PFSK-1 (cell line): ENCODE measurements around the gene ARTN.

Experiments
- FOXP2 ChIP-seq: optimal IDR thresholded peaks from 2 replicates; pipeline ENCODE3; 2011; ENCODE audit warnings: borderline replicate concordance, control low read depth, inconsistent platforms; ENCODE audit not compliant: insufficient read depth; ENCODE audit errors: extremely low read length, extremely low read depth
- POLR2AphosphoS5 ChIP-seq: IDR thresholded peaks from 2 replicates; pipeline ENCODE4 v1.6.1; 2012; ENCODE audit warnings: low read depth, mild to moderate bottlenecking, control low read depth, low read length, moderate library complexity
- SIN3A ChIP-seq: IDR thresholded peaks from 2 replicates; pipeline ENCODE4 v1.6.1; 2012; ENCODE audit warnings: mild to moderate bottlenecking, low read length, moderate library complexity, borderline replicate concordance; ENCODE audit not compliant: insufficient read depth
- TAF1 ChIP-seq: IDR thresholded peaks from 2 replicates; pipeline ENCODE4 v1.6.1; 2012; ENCODE audit warnings: low read length, control low read depth, borderline replicate concordance; ENCODE audit not compliant: insufficient read depth
- TF ChIP-seq, protein P1 (sequence below), 2 experiments: IDR thresholded peaks; 2 replicates each; pipeline versions ENCODE4 v1.6.1 to v1.8.0; 2011 to 2012; ENCODE audit warnings: low read depth in 2 of 2, low read length in 2 of 2, control low read depth in 1 of 2, inconsistent platforms in 1 of 2, mild to moderate bottlenecking in 1 of 2, moderate library complexity in 1 of 2; ENCODE audit not compliant: insufficient read depth in 1 of 2

Gene ARTN

GRCh38 chr1:43962324-43962723, 28.7 kb downstream of the ARTN start:
- TF ChIP-seq SIN3A (no peak), TAF1 (no peak), POLR2AphosphoS5 (no peak), FOXP2 (no peak)
- TF ChIP-seq, protein P1, sequence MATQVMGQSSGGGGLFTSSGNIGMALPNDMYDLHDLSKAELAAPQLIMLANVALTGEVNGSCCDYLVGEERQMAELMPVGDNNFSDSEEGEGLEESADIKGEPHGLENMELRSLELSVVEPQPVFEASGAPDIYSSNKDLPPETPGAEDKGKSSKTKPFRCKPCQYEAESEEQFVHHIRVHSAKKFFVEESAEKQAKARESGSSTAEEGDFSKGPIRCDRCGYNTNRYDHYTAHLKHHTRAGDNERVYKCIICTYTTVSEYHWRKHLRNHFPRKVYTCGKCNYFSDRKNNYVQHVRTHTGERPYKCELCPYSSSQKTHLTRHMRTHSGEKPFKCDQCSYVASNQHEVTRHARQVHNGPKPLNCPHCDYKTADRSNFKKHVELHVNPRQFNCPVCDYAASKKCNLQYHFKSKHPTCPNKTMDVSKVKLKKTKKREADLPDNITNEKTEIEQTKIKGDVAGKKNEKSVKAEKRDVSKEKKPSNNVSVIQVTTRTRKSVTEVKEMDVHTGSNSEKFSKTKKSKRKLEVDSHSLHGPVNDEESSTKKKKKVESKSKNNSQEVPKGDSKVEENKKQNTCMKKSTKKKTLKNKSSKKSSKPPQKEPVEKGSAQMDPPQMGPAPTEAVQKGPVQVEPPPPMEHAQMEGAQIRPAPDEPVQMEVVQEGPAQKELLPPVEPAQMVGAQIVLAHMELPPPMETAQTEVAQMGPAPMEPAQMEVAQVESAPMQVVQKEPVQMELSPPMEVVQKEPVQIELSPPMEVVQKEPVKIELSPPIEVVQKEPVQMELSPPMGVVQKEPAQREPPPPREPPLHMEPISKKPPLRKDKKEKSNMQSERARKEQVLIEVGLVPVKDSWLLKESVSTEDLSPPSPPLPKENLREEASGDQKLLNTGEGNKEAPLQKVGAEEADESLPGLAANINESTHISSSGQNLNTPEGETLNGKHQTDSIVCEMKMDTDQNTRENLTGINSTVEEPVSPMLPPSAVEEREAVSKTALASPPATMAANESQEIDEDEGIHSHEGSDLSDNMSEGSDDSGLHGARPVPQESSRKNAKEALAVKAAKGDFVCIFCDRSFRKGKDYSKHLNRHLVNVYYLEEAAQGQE (IDR thresholded peaks at IDR 0.05; ENCODE audit: insufficient read depth in 1 of 2, low read depth in 2 of 2, low read length in 2 of 2), result no peak

DNA sequence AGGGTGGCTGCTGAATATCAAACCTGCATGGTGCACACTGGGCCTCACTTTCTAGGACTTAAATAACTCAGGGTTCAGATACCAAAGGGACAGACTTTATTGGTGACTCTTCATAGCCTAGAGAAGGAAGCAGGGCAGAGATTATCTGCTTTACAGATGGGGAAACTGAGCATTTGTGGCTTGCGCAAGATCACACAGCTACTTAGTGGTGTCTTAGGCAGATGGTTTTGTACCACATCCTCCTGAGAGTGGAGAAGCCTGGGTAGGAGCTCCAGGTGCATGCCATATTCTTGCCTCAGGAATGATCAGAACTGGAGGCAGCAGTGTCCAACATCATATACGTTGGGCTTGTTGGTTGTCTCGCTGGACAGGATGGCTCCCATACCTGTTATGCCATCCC, 29.4 kb downstream of the ARTN start:
- no peak for TF ChIP-seq SIN3A
- no peak for TF ChIP-seq TAF1
- TF ChIP-seq, protein P1 (IDR thresholded peaks at IDR 0.05; ENCODE audit: insufficient read depth in 1 of 2, low read depth in 2 of 2, low read length in 2 of 2), result no peak
- TF ChIP-seq POLR2AphosphoS5, result no peak
- no peak for TF ChIP-seq FOXP2

GRCh38 chr1:43963890-43964289, 30.3 kb downstream of the ARTN start:
- TF ChIP-seq FOXP2 (no peak), SIN3A (no peak), POLR2AphosphoS5 (no peak), TAF1 (no peak)
- TF ChIP-seq, protein P1 (IDR thresholded peaks at IDR 0.05; ENCODE audit: insufficient read depth in 1 of 2, low read depth in 2 of 2, low read length in 2 of 2), result no peak

GRCh38 chr1:43965316-43965715, 31.7 kb downstream of the ARTN start:
- TF ChIP-seq POLR2AphosphoS5 (no peak), FOXP2 (no peak), SIN3A (no peak), TAF1 (no peak)
- TF ChIP-seq, protein P1 (IDR thresholded peaks at IDR 0.05; ENCODE audit: insufficient read depth in 1 of 2, low read depth in 2 of 2, low read length in 2 of 2), result no peak

DNA sequence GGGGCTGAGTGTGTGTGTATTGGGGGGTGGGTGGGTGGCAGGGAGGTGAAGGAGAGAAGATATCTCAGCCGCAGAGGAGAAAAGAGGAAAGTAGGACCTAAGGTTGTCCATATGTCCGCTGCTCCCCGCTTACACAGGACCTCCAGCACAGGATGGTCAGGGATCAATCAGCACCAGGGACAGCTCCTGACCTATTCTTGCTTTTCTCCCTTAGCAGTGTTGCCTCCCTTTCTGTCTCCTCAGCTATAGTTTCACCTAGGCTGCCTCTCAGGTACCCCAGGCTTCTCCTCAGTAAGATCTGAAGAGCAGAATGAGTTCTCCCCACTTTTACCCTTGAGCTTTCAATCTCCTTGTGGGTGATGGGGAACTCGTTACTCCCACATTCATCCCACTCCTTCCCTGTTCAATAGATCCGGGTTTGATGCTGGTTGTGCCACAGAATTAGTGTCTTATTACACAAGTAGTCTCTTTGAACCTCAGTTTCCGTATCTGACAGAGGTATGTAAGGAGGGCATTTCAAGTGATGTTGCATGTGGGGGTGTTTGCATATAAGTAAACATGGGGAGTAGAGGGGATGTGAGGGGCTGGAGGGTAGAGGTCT, 34.8 kb downstream of the ARTN start:
- TF ChIP-seq TAF1, result no peak
- no peak for TF ChIP-seq POLR2AphosphoS5
- no peak for TF ChIP-seq SIN3A
- no peak for TF ChIP-seq FOXP2
- TF ChIP-seq, protein P1 (IDR thresholded peaks at IDR 0.05; ENCODE audit: insufficient read depth in 1 of 2, low read depth in 2 of 2, low read length in 2 of 2), result peak; percentile 94 to 97
